Type B pancreatic cell (in vitro differentiated cells): ENCODE measurements around the gene GSK3B. TPM values are rescaled to one million over a fixed set of nuclear protein-coding genes. Genes with fewer than 3 reads are reported as not detected.

ENCODE experiments used
- DNase-seq: peaks from one replicate; pipeline ENCODE4 v3.0.0; 2021; ENCODE audit warnings: mixed read lengths; ENCODE audit not compliant: unreplicated experiment; ENCODE audit errors: extremely low spot score
- H3K27ac Mint-ChIP-seq: 2 replicates; pipeline ENCODE4 v1.8.0; 2021; ENCODE audit warnings: mild to moderate bottlenecking, mixed read lengths
- H3K27me3 Mint-ChIP-seq: 2 replicates; pipeline ENCODE4 v1.8.0; 2021; ENCODE audit warnings: mixed read lengths
- H3K36me3 Mint-ChIP-seq: 2 replicates; pipeline ENCODE4 v1.8.0; 2021; ENCODE audit warnings: mixed read lengths
- H3K4me1 Mint-ChIP-seq: one replicate; pipeline ENCODE4 v1.8.0; 2021; ENCODE audit warnings: mixed read lengths; ENCODE audit not compliant: unreplicated experiment
- H3K4me3 Mint-ChIP-seq: 2 replicates; pipeline ENCODE4 v1.8.0; 2021; ENCODE audit warnings: mild to moderate bottlenecking, mixed read lengths
- H3K9me3 Mint-ChIP-seq: 2 replicates; pipeline ENCODE4 v1.8.0; 2021; ENCODE audit warnings: mixed read lengths
- CTCF ChIP-seq: fragments of 200-600 bp; sonication (generic); conservative IDR thresholded peaks from 2 replicates; pipeline ENCODE4 v1.5.0; 2021; ENCODE audit warnings: antibody characterized with exemption, mild to moderate bottlenecking
- total RNA-seq: library from RNA; stranded (reverse); gene quantifications from 2 replicates; pipeline ENCODE4 v1.2.1, GENCODE V29; 2021; ENCODE audit warnings: low replicate concordance

GSK3B gene
- total RNA-seq, 1 donor from 2014 or later: 60.5 TPM

GRCh38 chr3:120103276-120103675, 9.0 kb upstream of the GSK3B start:
- Mint-ChIP-seq H3K4me3 (no peak overlapping the region), H3K4me1 (peaks cover 11% of the 10 kb centered on the region), H3K27me3 (no peaks in the 10 kb centered on the region), H3K9me3 (no peaks in the 10 kb centered on the region), H3K36me3 (peaks cover 22% of the 10 kb centered on the region), H3K27ac (no peak overlapping the region)
- TF ChIP-seq CTCF: no peak
- DNase-seq: no peak

- H3K4me3 Mint-ChIP-seq: no peak overlapping the region
- no peak overlapping the region for H3K27ac Mint-ChIP-seq
- DNase-seq: no peak
- H3K36me3 Mint-ChIP-seq: peaks cover 22% of the 10 kb centered on the region
- no peak for TF ChIP-seq CTCF
- no peaks in the 10 kb centered on the region for H3K27me3 Mint-ChIP-seq
- no peaks in the 10 kb centered on the region for H3K9me3 Mint-ChIP-seq
- H3K4me1 Mint-ChIP-seq: peaks cover 11% of the 10 kb centered on the region
These were observed 8.4 kb upstream of the GSK3B start for GRCh38 chr3:120102674-120103073.

- Mint-ChIP-seq H3K27ac (no peak overlapping the region), H3K27me3 (no peaks in the 10 kb centered on the region), H3K36me3 (peaks cover 25% of the 10 kb centered on the region), H3K9me3 (no peaks in the 10 kb centered on the region), H3K4me1 (peaks cover 11% of the 10 kb centered on the region), H3K4me3 (no peak overlapping the region)
- no peak for DNase-seq
- no peak for TF ChIP-seq CTCF
These were observed 8.0 kb upstream of the GSK3B start for GRCh38 chr3:120102232-120102631.

GRCh38 chr3:120101624-120102023, 7.4 kb upstream of the GSK3B start:
- TF ChIP-seq CTCF: no peak
- peaks cover 26% of the 10 kb centered on the region for H3K36me3 Mint-ChIP-seq
- no peaks in the 10 kb centered on the region for H3K9me3 Mint-ChIP-seq
- H3K27me3 Mint-ChIP-seq: no peaks in the 10 kb centered on the region
- no peak for DNase-seq
- peaks cover 11% of the 10 kb centered on the region for H3K4me1 Mint-ChIP-seq
- no peak overlapping the region for H3K27ac Mint-ChIP-seq
- no peak overlapping the region for H3K4me3 Mint-ChIP-seq

GRCh38 chr3:120100711-120101110, 6.5 kb upstream of the GSK3B start:
- Mint-ChIP-seq H3K4me3 (no peak overlapping the region), H3K36me3 (peaks cover 22% of the 10 kb centered on the region), H3K27ac (no peak overlapping the region), H3K27me3 (no peaks in the 10 kb centered on the region), H3K9me3 (no peaks in the 10 kb centered on the region), H3K4me1 (peaks cover 16% of the 10 kb centered on the region)
- DNase-seq: no peak
- no peak for TF ChIP-seq CTCF

GRCh38 chr3:120098710-120099109, 4.5 kb upstream of the GSK3B start:
- Mint-ChIP-seq H3K4me1 (peaks cover 18% of the 10 kb centered on the region), H3K27me3 (no peaks in the 10 kb centered on the region), H3K4me3 (peak overlapping the region; percentile 73), H3K27ac (peak overlapping the region; percentile 62), H3K36me3 (peaks cover 23% of the 10 kb centered on the region), H3K9me3 (no peaks in the 10 kb centered on the region)
- no peak for TF ChIP-seq CTCF
- DNase-seq: no peak
